ENCODE data around the gene BAZ2A. TPM values are rescaled to one million over a fixed set of nuclear protein-coding genes. Genes with fewer than 3 reads are reported as not detected.
A peak's percentile ranks its signal among the peaks of the same experiment; 100 is the strongest.

Gene BAZ2A
- total RNA-seq, 1 experiment from 2014 or later, result 7.4 TPM

DNA sequence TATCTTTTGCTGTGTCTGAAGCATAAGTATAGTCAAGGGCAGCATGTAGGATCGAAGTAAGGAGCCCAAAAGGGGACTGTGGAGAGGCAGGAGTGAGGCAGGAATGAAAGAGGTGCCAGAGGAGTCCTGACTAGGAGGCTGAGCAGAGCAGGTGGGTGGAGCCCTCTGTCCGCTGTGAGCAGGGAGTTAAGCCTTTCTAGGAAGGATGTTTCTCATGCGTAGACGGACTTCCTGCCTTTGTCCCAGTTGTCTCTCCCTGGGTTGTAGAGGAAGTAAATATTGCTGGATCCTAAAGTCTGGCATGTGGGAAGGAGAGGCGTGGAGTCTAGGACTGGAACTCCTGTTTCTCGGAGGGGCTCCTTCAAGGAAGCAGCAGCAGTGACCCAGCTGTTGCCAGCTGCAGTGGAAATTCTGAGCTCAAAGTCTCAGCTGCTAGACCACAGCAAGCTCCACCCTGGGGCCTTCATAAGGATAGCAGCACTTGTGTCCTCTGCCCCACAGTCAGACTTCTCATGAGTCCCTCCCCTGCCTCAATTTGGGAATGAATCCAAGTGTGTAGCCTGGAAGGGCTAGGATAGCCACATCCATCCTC lies 64.5 kb downstream of the BAZ2A start:
- DNase-seq (ENCODE audit: low spot score), result peak; percentile 3
- in situ Hi-C loops (cut with HindIII; ENCODE audit: low sequenced_read_pairs), result no loop called here

DNA sequence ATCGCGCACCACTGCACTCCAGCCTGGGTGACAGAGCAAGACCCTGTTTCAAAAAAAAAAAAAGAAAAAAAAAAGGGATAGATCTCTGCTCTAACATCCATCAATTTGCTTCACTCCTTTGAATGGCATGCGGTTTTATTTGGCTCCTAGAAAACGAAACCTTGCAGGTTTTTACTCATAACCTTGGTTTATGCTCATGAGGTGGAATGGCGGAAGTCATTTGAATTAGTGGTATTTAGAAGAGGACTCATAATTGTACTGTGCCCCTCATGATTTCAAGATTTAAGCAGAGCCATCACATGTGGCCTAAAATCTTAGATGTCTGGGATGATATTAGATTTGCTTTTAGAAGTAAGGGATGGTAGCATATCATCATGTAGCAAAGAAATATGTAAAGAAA lies 79.1 kb downstream of the BAZ2A start:
- no peak for DNase-seq (ENCODE audit: low spot score)
- in situ Hi-C loops (cut with HindIII; ENCODE audit: low sequenced_read_pairs), result no loop called here

DNA sequence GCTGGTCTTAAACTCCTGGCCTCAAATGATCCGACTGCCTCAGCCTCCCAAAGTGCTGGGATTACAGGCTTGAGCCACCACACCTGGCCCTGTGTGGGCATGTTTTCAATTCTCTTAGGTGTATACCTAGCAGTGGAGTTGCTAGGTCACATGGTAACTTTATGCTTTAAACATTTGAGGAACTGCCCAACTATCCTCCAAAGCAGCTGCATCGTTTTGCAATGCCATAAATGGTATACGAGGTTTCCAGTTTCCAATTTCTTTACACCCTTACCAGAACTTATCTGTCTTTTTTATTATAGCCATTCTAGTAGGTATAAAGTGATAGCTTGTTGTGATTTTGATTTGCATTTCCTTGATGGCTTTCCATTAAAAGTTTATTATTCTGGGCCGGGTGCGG lies 83.4 kb downstream of the BAZ2A start:
- in situ Hi-C loops (cut with HindIII; ENCODE audit: low sequenced_read_pairs), result no loop called here
- DNase-seq (ENCODE audit: low spot score), result no peak

Other genes with a start within 250 kb of the BAZ2A start
- 33.3 and 37.4 TPM in 2 replicates for gene TIMELESS, start 180.9 kb downstream of the BAZ2A start, total RNA-seq (2014; rRNA removed; shearing (Covaris generic))
- not detected in 2 replicates for gene MIP, start 175.7 kb downstream of the BAZ2A start, total RNA-seq (2014; rRNA removed; shearing (Covaris generic))
- 2.5 and 2.8 TPM in 2 replicates for gene SPRYD4, start 161.7 kb downstream of the BAZ2A start, total RNA-seq (2014; rRNA removed; shearing (Covaris generic))
- gene GLS2, start 142.2 kb downstream of the BAZ2A start, total RNA-seq (2014; rRNA removed; shearing (Covaris generic)), result 0.12 and 1.2 TPM in 2 replicates
- gene RBMS2, start 108.5 kb downstream of the BAZ2A start, total RNA-seq (2014; rRNA removed; shearing (Covaris generic)), result 3.4 and 3.8 TPM in 2 replicates
- 211 and 219 TPM in 2 replicates for gene ATP5F1B, start 15.7 kb upstream of the BAZ2A start, total RNA-seq (2014; rRNA removed; shearing (Covaris generic))
- gene PTGES3, start 58.0 kb upstream of the BAZ2A start, total RNA-seq (2014; rRNA removed; shearing (Covaris generic)), result 54.0 and 85.3 TPM in 2 replicates
- gene NACA, start 95.0 kb upstream of the BAZ2A start, total RNA-seq (2014; rRNA removed; shearing (Covaris generic)), result 1,378 and 1,667 TPM in 2 replicates
- gene PRIM1, start 122.0 kb upstream of the BAZ2A start, total RNA-seq (2014; rRNA removed; shearing (Covaris generic)), result 11.9 and 25.5 TPM in 2 replicates
- 1.8 and 3.0 TPM in 2 replicates for gene HSD17B6, start 133.0 kb upstream of the BAZ2A start, total RNA-seq (2014; rRNA removed; shearing (Covaris generic))

Data from G401 (cell line).